Limb (tissue), 2 donors: ENCODE results near the gene RASAL2.
"Not testable (repeated sequence)": the region's sequence is repeated elsewhere in the genome, so short reads cannot be mapped to it uniquely, and the experiment has no call there.

Source experiments
- DNase-seq, 2 donors: peaks; one replicate each; pipeline ENCODE4 v3.0.0-alpha.2; 2016; ENCODE audit errors: extremely low spot score in 2 of 2

RASAL2 gene

GRCh38 chr1:178379807-178380206, 285.9 kb downstream of the RASAL2 start:
- no peak for DNase-seq

GRCh38 chr1:178382372-178382771, 288.5 kb downstream of the RASAL2 start:
- DNase-seq: no peak

GRCh38 chr1:178385662-178386061, 291.8 kb downstream of the RASAL2 start:
- no peak for DNase-seq

GRCh38 chr1:178388418-178389145, 294.7 kb downstream of the RASAL2 start:
- DNase-seq: peak in 1 of 2 donors; percentile 13

- no peak for DNase-seq
Observed at GRCh38 chr1:178389441-178389840, 295.5 kb downstream of the RASAL2 start.

GRCh38 chr1:178390280-178390679, 296.4 kb downstream of the RASAL2 start:
- DNase-seq: not testable (repeated sequence)

DNA sequence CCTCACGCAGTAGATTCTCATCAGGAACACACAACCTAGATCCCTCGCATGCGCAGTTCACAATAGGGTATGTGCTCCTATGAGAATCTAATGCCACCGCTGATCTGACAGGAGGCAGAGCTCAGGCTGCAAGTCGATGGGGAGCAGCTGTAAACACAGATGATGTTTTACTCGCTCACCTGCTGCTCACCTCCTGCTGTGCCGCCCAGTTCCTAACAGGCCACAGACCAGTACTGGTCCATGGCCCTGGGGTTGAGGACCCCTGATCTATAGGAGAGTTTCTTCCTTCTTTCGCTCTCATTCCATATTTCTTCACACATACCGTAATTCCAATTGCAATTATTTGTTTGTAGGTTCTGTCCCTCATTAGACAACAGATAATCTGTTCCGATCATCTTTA, 299.5 kb downstream of the RASAL2 start:
- no peak for DNase-seq

DNA sequence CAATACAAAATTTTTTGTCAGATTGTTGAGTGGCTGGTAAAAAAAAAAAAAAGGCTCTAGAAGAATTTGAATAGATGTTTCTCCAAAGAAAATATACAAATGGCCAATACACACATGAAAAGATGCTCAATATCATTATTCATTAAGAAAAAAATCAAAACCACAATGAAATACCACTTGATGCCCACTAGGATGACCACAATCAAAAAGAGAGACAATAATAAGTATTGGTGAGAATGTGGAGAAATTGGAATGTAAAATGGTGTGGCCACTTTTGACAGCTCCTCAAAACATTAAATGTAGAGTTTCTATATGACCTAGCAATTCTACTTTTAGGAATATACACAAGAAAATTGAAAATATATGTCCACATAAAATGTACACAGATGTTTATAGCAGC, 302.9 kb downstream of the RASAL2 start:
- DNase-seq: no peak

DNA sequence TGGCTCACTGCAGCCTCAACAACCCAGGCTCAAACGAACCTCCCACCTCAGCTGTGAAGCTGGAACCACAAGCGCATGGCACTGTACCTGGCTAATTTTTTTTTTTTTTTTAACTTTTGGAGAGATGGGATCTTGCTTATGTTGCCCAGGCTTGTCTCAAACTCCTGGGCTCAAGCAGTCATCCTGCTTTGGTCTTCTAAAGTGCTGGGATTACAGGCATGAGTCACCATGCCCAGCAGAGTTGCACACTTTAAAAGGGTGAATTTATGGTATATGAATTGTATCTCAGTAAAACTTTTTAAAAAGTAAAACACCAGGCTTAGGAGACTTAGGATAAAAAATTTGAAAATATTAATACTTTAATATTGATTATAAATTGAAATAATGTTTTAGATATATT, 303.8 kb downstream of the RASAL2 start:
- no peak for DNase-seq

DNA sequence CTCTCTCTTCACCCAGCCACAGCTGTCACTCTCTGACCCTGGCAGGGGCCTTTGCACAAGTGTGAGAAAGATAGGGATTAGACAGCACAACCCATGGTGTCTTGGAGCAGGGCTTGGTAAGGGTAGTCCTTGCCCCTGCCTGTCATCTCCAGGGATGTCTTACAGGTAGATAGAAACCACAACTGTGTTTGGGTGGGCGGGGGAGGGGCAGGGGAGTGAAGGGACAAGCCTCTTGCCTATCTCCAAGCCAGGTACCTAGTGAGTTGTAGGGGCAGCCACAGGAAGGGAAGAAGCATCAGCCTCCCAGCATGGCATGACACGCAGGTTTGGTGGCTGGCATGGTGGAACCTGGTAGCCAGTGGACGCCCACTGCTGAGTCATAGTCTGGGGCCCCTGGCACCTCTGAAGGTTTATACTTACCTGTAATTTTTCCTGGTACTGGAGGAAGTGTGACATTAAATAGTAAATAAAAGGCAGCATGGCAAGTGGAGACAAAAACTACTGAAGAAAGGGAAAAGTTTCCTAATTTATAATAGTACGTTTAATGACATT, 305.3 kb downstream of the RASAL2 start:
- no peak for DNase-seq

GRCh38 chr1:178405137-178405536, 311.2 kb downstream of the RASAL2 start:
- DNase-seq: no peak

GRCh38 chr1:178407215-178407614, 313.3 kb downstream of the RASAL2 start:
- no peak for DNase-seq

DNA sequence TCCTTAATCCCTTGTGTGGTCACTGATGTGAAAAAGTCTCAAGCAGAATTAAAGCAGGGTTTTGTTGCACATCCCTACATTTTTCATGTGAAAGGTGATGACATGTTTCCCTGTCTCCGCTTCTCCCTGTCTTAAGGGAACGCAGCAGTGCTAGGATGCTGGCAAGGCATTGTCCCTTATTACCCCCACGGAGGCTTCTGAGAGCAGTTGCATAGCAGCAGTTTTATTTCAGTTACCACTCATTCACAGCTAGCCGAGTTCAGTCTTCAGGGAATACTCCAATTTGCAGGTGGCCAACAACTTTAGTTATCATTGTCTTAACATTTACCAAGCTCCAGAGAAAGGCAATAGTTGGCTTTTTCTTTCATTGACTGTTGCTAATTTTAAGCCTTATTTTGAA, 313.8 kb downstream of the RASAL2 start:
- no peak for DNase-seq

DNA sequence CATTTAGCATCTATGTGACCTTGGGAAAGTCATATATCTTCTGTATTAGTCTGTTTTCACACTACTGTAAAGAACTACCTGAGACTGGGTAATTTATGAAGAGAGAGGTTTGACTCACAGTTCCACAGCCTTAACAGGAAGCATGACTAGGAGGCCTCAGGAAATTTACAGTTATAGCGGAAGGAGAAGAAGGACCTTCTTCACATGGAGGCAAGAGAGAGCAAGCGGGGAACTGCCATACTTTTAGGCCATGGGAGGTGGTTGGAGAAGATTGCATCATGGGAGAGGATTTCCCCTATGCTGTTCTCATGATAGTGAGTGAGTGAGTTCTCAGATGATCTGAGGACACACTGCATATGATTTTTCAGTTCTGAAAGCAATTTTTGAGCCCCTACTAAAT, 315.0 kb downstream of the RASAL2 start:
- DNase-seq: no peak

GRCh38 chr1:178409541-178409940, 315.6 kb downstream of the RASAL2 start:
- no peak for DNase-seq

- DNase-seq: no peak
Observed at GRCh38 chr1:178411756-178412399, 318.0 kb downstream of the RASAL2 start.

- no peak for DNase-seq
Observed at GRCh38 chr1:178412400-178412770, 318.5 kb downstream of the RASAL2 start.

- no peak for DNase-seq
Observed at GRCh38 chr1:178417858-178418257, 324.0 kb downstream of the RASAL2 start.

DNA sequence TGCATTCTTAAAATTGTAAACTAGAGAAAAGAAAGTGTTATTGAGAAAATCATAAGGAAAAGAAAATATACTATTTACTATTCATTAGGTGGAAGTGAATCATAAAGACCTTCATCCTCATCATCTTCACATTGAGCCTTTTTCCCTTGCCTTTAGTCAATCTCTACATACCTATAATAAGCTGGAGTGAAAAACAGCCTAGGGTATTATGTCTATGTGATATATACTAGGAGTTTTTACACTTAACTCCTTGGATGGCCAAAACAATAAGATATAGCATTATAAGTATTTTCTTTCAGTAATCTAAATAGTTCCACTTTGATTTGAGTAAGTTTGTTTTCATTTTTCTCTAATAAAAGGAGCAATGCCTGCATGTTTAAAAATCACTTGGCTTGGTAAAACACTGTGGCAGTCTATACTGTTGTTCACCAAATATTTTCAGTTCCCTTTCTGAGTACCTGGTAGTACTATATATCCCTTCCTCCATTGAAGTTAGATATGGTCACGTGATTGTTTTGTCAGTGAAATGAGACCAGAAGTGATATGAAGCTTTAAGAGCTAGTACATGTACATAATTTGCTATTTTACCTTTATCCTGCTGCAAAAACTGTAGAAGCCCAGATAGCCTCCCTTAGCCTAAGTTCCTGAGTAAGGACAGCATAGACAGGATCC, 324.5 kb downstream of the RASAL2 start:
- DNase-seq: no peak

GRCh38 chr1:178434360-178434759, 340.5 kb downstream of the RASAL2 start:
- DNase-seq: no peak

- DNase-seq: no peak
Observed at GRCh38 chr1:178434899-178435435, 341.1 kb downstream of the RASAL2 start.

DNA sequence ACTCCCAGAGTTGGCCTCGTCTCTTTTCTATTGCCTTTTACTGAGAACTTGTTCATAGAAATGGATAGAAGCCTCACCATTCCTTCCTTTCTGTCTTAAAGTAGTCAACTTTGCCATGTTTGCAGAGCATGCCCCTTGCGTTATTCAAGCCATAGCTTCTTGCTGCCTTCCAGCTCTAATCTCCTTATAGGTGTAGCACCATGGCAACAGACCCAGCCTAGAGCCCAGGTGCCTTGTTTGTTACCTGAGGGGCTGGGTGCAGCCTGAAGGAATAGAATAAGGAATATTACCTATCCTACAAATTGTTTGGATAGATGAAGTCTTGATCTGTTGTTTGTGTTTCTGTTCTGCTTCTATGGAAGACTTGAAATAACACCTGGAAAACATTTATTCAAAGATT, 343.0 kb downstream of the RASAL2 start:
- DNase-seq: no peak
